BLaER1 treated with 17β-estradiol and CSF1 and Interleukin-3, amounts not matched to agents 10 nM and 100 nM (cell line): ENCODE results near the gene SIPA1L3.

Source experiments
- H3K27ac ChIP-seq, 11 experiments: shearing (Covaris generic); formaldehyde crosslinking; 2 replicates each; pipeline ENCODE4 v1.8.1; 2022
- H3K27me3 ChIP-seq, 11 experiments: shearing (Covaris generic); formaldehyde crosslinking; 2 replicates each; pipeline ENCODE4 v1.8.1; 2022
- H3K36me3 ChIP-seq, 11 experiments: shearing (Covaris generic); formaldehyde crosslinking; 2 replicates each; pipeline ENCODE4 v1.8.1; 2022
- H3K4me1 ChIP-seq, 10 experiments: shearing (Covaris generic); formaldehyde crosslinking; 2 replicates each; pipeline ENCODE4 v1.8.1; 2022
- H3K4me2 ChIP-seq, 11 experiments: shearing (Covaris generic); formaldehyde crosslinking; 2 replicates each; pipeline ENCODE4 v1.8.1; 2022
- H3K4me3 ChIP-seq, 10 experiments: shearing (Covaris generic); formaldehyde crosslinking; 2 replicates each; pipeline ENCODE4 v1.8.1; 2022
- H3K9ac ChIP-seq, 11 experiments: shearing (Covaris generic); formaldehyde crosslinking; 2 replicates each; pipeline ENCODE4 v1.8.1; 2022
- H3K9me3 ChIP-seq, 11 experiments: shearing (Covaris generic); formaldehyde crosslinking; replicated peaks in 1 of 11; 2 replicates each; pipeline ENCODE4 v1.8.1; 2022
- H4K20me1 ChIP-seq, 11 experiments: shearing (Covaris generic); formaldehyde crosslinking; 2 replicates each; pipeline ENCODE4 v1.8.1; 2022
- Cebpa-rat ChIP-seq, 11 experiments: shearing (Covaris generic); IDR thresholded peaks; 2 replicates each; pipeline ENCODE4 v1.8.1; 2022

SIPA1L3 gene

GRCh38 chr19:37977992-37978391 lies 71.0 kb downstream of the SIPA1L3 start:
- H3K4me3 ChIP-seq, result no peak overlapping the region
- no peaks in the 10 kb centered on the region for H3K27me3 ChIP-seq
- peaks cover 0 to 5% (median 2%) of the 10 kb centered on the region in 11 experiments; a peak in 13 of 22 replicates for H3K9me3 ChIP-seq
- H4K20me1 ChIP-seq, result peaks cover 0 to 25% (median 0%) of the 10 kb centered on the region in 11 experiments; a peak in 2 of 22 replicates
- peaks cover 0 to 2% (median 0%) of the 10 kb centered on the region in 11 experiments; a peak in 2 of 22 replicates for H3K36me3 ChIP-seq
- peak overlapping the region in 1 of 11 experiments; percentile 24; a peak in 1 of 22 replicates for H3K9ac ChIP-seq
- peak overlapping the region in 8 of 11 experiments; percentile 25 to 71 (median 55); a peak in 13 of 22 replicates for H3K27ac ChIP-seq
- peak overlapping the region; percentile 27 to 82 (median 67); a peak in 19 of 22 replicates for H3K4me2 ChIP-seq
- H3K4me1 ChIP-seq, result peaks cover 36 to 94% (median 79%) of the 10 kb centered on the region in 10 experiments
- TF ChIP-seq Cebpa-rat (IDR thresholded peaks at IDR 0.05), result no peak

GRCh38 chr19:37979547-37980082 lies 72.6 kb downstream of the SIPA1L3 start:
- Histone ChIP-seq H3K27ac (peak overlapping the region in 8 of 11 experiments; percentile 39 to 71 (median 56); a peak in 14 of 22 replicates), H3K4me3 (no peak overlapping the region)
- TF ChIP-seq Cebpa-rat (IDR thresholded peaks at IDR 0.05), result no peak

GRCh38 chr19:37980419-37981170 lies 73.6 kb downstream of the SIPA1L3 start:
- Histone ChIP-seq H3K4me1 (peaks cover 21 to 76% (median 63%) of the 10 kb centered on the region in 10 experiments), H3K9ac (peak overlapping the region in 3 of 11 experiments; percentile 12 to 53 (median 44); a peak in 3 of 22 replicates), H3K27me3 (no peaks in the 10 kb centered on the region), H3K27ac (peak overlapping the region in 8 of 11 experiments; percentile 12 to 71 (median 39); a peak in 11 of 22 replicates), H3K4me2 (peak overlapping the region in 9 of 11 experiments; percentile 53 to 82 (median 68); a peak in 17 of 22 replicates), H3K36me3 (no peaks in the 10 kb centered on the region), H4K20me1 (peaks cover 0 to 26% (median 6%) of the 10 kb centered on the region in 11 experiments; a peak in 8 of 22 replicates), H3K4me3 (no peak overlapping the region), H3K9me3 (no peaks in the 10 kb centered on the region)
- no peak for TF ChIP-seq Cebpa-rat (IDR thresholded peaks at IDR 0.05)

More at GRCh38 chr19:37979547-37980082, 72.6 kb downstream of the SIPA1L3 start:
- H3K27me3 ChIP-seq, result no peaks in the 10 kb centered on the region
- peak overlapping the region in 4 of 11 experiments; percentile 12 to 53 (median 36); a peak in 5 of 22 replicates for H3K9ac ChIP-seq
- peak overlapping the region in 10 of 11 experiments; percentile 11 to 82 (median 68); a peak in 18 of 22 replicates for H3K4me2 ChIP-seq
- H3K4me1 ChIP-seq, result peaks cover 30 to 83% (median 70%) of the 10 kb centered on the region in 10 experiments
- H3K36me3 ChIP-seq, result no peaks in the 10 kb centered on the region
- no peaks in the 10 kb centered on the region for H3K9me3 ChIP-seq
- H4K20me1 ChIP-seq, result peaks cover 0 to 25% (median 2%) of the 10 kb centered on the region in 11 experiments; a peak in 3 of 22 replicates

GRCh38 chr19:37981785-37982475 lies 74.9 kb downstream of the SIPA1L3 start:
- H3K36me3 ChIP-seq, result no peaks in the 10 kb centered on the region
- no peak for TF ChIP-seq Cebpa-rat (IDR thresholded peaks at IDR 0.05)
- no peak overlapping the region for H3K4me3 ChIP-seq
- peak overlapping the region in 5 of 11 experiments; percentile 6 to 82 (median 67); a peak in 4 of 22 replicates for H3K4me2 ChIP-seq
- peaks cover 0 to 35% (median 8%) of the 10 kb centered on the region in 11 experiments; a peak in 8 of 22 replicates for H4K20me1 ChIP-seq
- H3K27ac ChIP-seq, result no peak overlapping the region
- no peaks in the 10 kb centered on the region for H3K27me3 ChIP-seq
- no peak overlapping the region for H3K9ac ChIP-seq
- H3K4me1 ChIP-seq, result peaks cover 30 to 76% (median 65%) of the 10 kb centered on the region in 10 experiments
- no peaks in the 10 kb centered on the region for H3K9me3 ChIP-seq

- Histone ChIP-seq H3K9ac (no peak overlapping the region), H3K4me1 (peaks cover 27 to 76% (median 62%) of the 10 kb centered on the region in 10 experiments), H3K4me2 (no peak overlapping the region), H3K9me3 (no peaks in the 10 kb centered on the region), H4K20me1 (peaks cover 0 to 35% (median 8%) of the 10 kb centered on the region in 11 experiments; a peak in 8 of 22 replicates), H3K4me3 (no peak overlapping the region), H3K27ac (no peak overlapping the region), H3K27me3 (no peaks in the 10 kb centered on the region), H3K36me3 (no peaks in the 10 kb centered on the region)
- no peak for TF ChIP-seq Cebpa-rat (IDR thresholded peaks at IDR 0.05)
Observed at GRCh38 chr19:37982655-37983054, 75.6 kb downstream of the SIPA1L3 start.

- Histone ChIP-seq H3K4me1 (peaks cover 23 to 76% (median 59%) of the 10 kb centered on the region in 10 experiments), H3K27ac (no peak overlapping the region)
- no peak for TF ChIP-seq Cebpa-rat (IDR thresholded peaks at IDR 0.05)
Observed at GRCh38 chr19:37983153-37983552, 76.1 kb downstream of the SIPA1L3 start.

GRCh38 chr19:37983916-37984315 lies 76.9 kb downstream of the SIPA1L3 start:
- H3K4me2 ChIP-seq, result no peak overlapping the region
- H3K4me3 ChIP-seq, result no peak overlapping the region
- H4K20me1 ChIP-seq, result peaks cover 0 to 35% (median 8%) of the 10 kb centered on the region in 11 experiments; a peak in 8 of 22 replicates
- H3K4me1 ChIP-seq, result peaks cover 19 to 74% (median 56%) of the 10 kb centered on the region in 10 experiments
- H3K36me3 ChIP-seq, result no peaks in the 10 kb centered on the region
- H3K27ac ChIP-seq, result no peak overlapping the region
- H3K9me3 ChIP-seq, result no peaks in the 10 kb centered on the region
- no peaks in the 10 kb centered on the region for H3K27me3 ChIP-seq
- H3K9ac ChIP-seq, result no peak overlapping the region
- TF ChIP-seq Cebpa-rat (IDR thresholded peaks at IDR 0.05), result no peak

More at GRCh38 chr19:37983153-37983552, 76.1 kb downstream of the SIPA1L3 start:
- Histone ChIP-seq H3K9ac (no peak overlapping the region), H3K4me2 (no peak overlapping the region), H3K36me3 (no peaks in the 10 kb centered on the region), H3K27me3 (no peaks in the 10 kb centered on the region), H4K20me1 (peaks cover 0 to 35% (median 8%) of the 10 kb centered on the region in 11 experiments; a peak in 8 of 22 replicates), H3K9me3 (no peaks in the 10 kb centered on the region), H3K4me3 (no peak overlapping the region)

- no peaks in the 10 kb centered on the region for H3K36me3 ChIP-seq
- H3K27ac ChIP-seq, result peak overlapping the region in 10 of 11 experiments; percentile 4 to 64 (median 37); a peak in 16 of 22 replicates
Observed at GRCh38 chr19:37986048-37986750, 79.2 kb downstream of the SIPA1L3 start.

More at GRCh38 chr19:37986048-37986750, 79.2 kb downstream of the SIPA1L3 start:
- Histone ChIP-seq H3K4me1 (peaks cover 9 to 58% (median 43%) of the 10 kb centered on the region in 10 experiments), H4K20me1 (peaks cover 0 to 24% (median 7%) of the 10 kb centered on the region in 11 experiments; a peak in 8 of 22 replicates), H3K9ac (peak overlapping the region in 8 of 11 experiments; percentile 6 to 55 (median 43); a peak in 10 of 22 replicates), H3K9me3 (no peaks in the 10 kb centered on the region), H3K4me2 (peak overlapping the region; percentile 28 to 64 (median 56)), H3K27me3 (no peaks in the 10 kb centered on the region), H3K4me3 (no peak overlapping the region)
- no peak for TF ChIP-seq Cebpa-rat (IDR thresholded peaks at IDR 0.05)
